H9 (cell line): Measurements from ENCODE around the gene EFCAB14. TPM values are rescaled to one million over a fixed set of nuclear protein-coding genes. Genes with fewer than 3 reads are reported as not detected.

ENCODE experiments used
- DNase-seq: peaks from one replicate; pipeline ENCODE4 v3.0.0-alpha.2; 2017
- H2AFZ ChIP-seq: one replicate; pipeline ENCODE4 v1.6.1; 2013; ENCODE audit warnings: mild to moderate bottlenecking, low read length, control low read depth, moderate library complexity
- H2AK5ac ChIP-seq: 2 replicates; pipeline ENCODE4 v1.6.1; 2013; ENCODE audit warnings: low read length, control low read depth, mixed read lengths; ENCODE audit not compliant: insufficient read length
- H2BK120ac ChIP-seq: one replicate; pipeline ENCODE4 v1.6.1; 2013; ENCODE audit warnings: low read depth, mild to moderate bottlenecking, low read length, control low read depth, inconsistent platforms; ENCODE audit not compliant: poor library complexity, severe bottlenecking
- H2BK12ac ChIP-seq: 2 replicates; pipeline ENCODE4 v1.6.1; 2013; ENCODE audit warnings: low read length, control low read depth, mixed read lengths, low read depth; ENCODE audit not compliant: insufficient read length
- H2BK15ac ChIP-seq: 2 replicates; pipeline ENCODE4 v1.6.1; 2013; ENCODE audit warnings: low read depth, low read length, control low read depth
- H2BK20ac ChIP-seq: one replicate; pipeline ENCODE4 v1.6.1; 2013; ENCODE audit warnings: low read depth, mild to moderate bottlenecking, low read length, control low read depth, inconsistent platforms; ENCODE audit not compliant: poor library complexity, severe bottlenecking
- H2BK5ac ChIP-seq: 2 replicates; pipeline ENCODE4 v1.6.1; 2013; ENCODE audit warnings: low read length, control low read depth, mixed read lengths; ENCODE audit not compliant: insufficient read length
- H3K14ac ChIP-seq: 2 replicates; pipeline ENCODE4 v1.6.1; 2013; ENCODE audit warnings: low read length, control low read depth; ENCODE audit not compliant: insufficient read depth
- H3K18ac ChIP-seq: 2 replicates; pipeline ENCODE4 v1.6.1; 2013; ENCODE audit warnings: low read depth, mild to moderate bottlenecking, mixed read lengths, low read length, control low read depth; ENCODE audit not compliant: insufficient read length
- H3K23ac ChIP-seq: 2 replicates; pipeline ENCODE4 v1.6.1; 2013; ENCODE audit warnings: low read length, control low read depth, mixed read lengths, low read depth; ENCODE audit not compliant: insufficient read length
- H3K23me2 ChIP-seq: 2 replicates; pipeline ENCODE4 v1.6.1; 2013; ENCODE audit warnings: low read depth, mild to moderate bottlenecking, mixed read lengths, low read length, control low read depth; ENCODE audit not compliant: insufficient read length, poor library complexity, severe bottlenecking
- H3K27ac ChIP-seq: 2 replicates; pipeline ENCODE4 v1.5.1; 2013; ENCODE audit warnings: low read length, control low read depth, mixed read lengths, low read depth; ENCODE audit not compliant: insufficient read length
- H3K27me3 ChIP-seq: 2 replicates; pipeline ENCODE4 v1.6.1; 2013; ENCODE audit warnings: low read length, control low read depth, inconsistent platforms; ENCODE audit not compliant: insufficient read depth
- H3K4ac ChIP-seq: 2 replicates; pipeline ENCODE4 v1.6.1; 2013; ENCODE audit warnings: low read depth, mild to moderate bottlenecking, control low read depth, inconsistent platforms, low read length, moderate library complexity
- H3K4me1 ChIP-seq: 2 replicates; pipeline ENCODE4 v1.6.1; 2013; ENCODE audit warnings: low read length, control low read depth, inconsistent platforms; ENCODE audit not compliant: insufficient read depth
- H3K4me2 ChIP-seq: 2 replicates; pipeline ENCODE4 v1.6.1; 2013; ENCODE audit warnings: low read length, control low read depth, mixed read lengths; ENCODE audit not compliant: insufficient read length, insufficient read depth
- H3K56ac ChIP-seq: 2 replicates; pipeline ENCODE4 v1.6.1; 2013; ENCODE audit warnings: low read depth, mild to moderate bottlenecking, mixed read lengths, low read length, control low read depth; ENCODE audit not compliant: insufficient read length
- H3K79me1 ChIP-seq: 2 replicates; pipeline ENCODE4 v1.6.1; 2013; ENCODE audit warnings: low read depth, mild to moderate bottlenecking, moderate library complexity, low read length, control low read depth, inconsistent platforms; ENCODE audit not compliant: insufficient read depth, poor library complexity, severe bottlenecking
- H3K79me2 ChIP-seq: 2 replicates; pipeline ENCODE4 v1.6.1; 2013; ENCODE audit warnings: low read length, control low read depth, inconsistent platforms; ENCODE audit not compliant: insufficient read depth
- H3K9ac ChIP-seq: 2 replicates; pipeline ENCODE4 v1.6.1; 2013; ENCODE audit warnings: low read length, control low read depth, mixed read lengths; ENCODE audit not compliant: insufficient read length; ENCODE audit errors: extremely low read depth
- H3K9me3 ChIP-seq: one replicate; pipeline ENCODE4 v1.6.1; 2013; ENCODE audit warnings: low read depth, low read length, inconsistent platforms; ENCODE audit not compliant: control insufficient read depth
- H3T11ph ChIP-seq: one replicate; pipeline ENCODE4 v1.6.1; 2013; ENCODE audit warnings: mild to moderate bottlenecking, low read length, control low read depth, inconsistent platforms
- H4K20me1 ChIP-seq: one replicate; pipeline ENCODE4 v1.6.1; 2013; ENCODE audit not compliant: control insufficient read depth, insufficient read length, insufficient read depth
- H4K5ac ChIP-seq: 2 replicates; pipeline ENCODE4 v1.6.1; 2013; ENCODE audit warnings: low read depth, mild to moderate bottlenecking, mixed read lengths, low read length, control low read depth; ENCODE audit not compliant: insufficient read length
- H4K8ac ChIP-seq: replicated peaks from 2 replicates; pipeline ENCODE4 v1.6.1; 2013; ENCODE audit warnings: low read length, control low read depth, mixed read lengths, low read depth; ENCODE audit not compliant: insufficient read length
- H4K91ac ChIP-seq: 2 replicates; pipeline ENCODE4 v1.6.1; 2013; ENCODE audit warnings: low read depth, mild to moderate bottlenecking, moderate library complexity, mixed read lengths, low read length, control low read depth; ENCODE audit not compliant: insufficient read length
- H3K27ac Mint-ChIP-seq, 3 experiments: 2 replicates in 2 of 3; 3 replicates in 1 of 3; pipeline ENCODE4 v1.8.0; 2020 to 2021; ENCODE audit warnings: mixed read lengths in 3 of 3, mild to moderate bottlenecking in 1 of 3, moderate library complexity in 1 of 3
- H3K27me3 Mint-ChIP-seq: 2 replicates; pipeline ENCODE4 v1.8.0; 2021; ENCODE audit warnings: low read depth, mild to moderate bottlenecking, moderate library complexity, mixed read lengths
- H3K36me3 Mint-ChIP-seq, 3 experiments: 2 replicates in 2 of 3; 3 replicates in 1 of 3; pipeline ENCODE4 v1.8.0; 2020 to 2021; ENCODE audit warnings: low read depth in 3 of 3, mixed read lengths in 3 of 3; ENCODE audit not compliant: insufficient read depth in 1 of 3
- H3K4me1 Mint-ChIP-seq, 2 experiments: 2 replicates each; pipeline ENCODE4 v1.8.0; 2020; ENCODE audit warnings: mixed read lengths in 2 of 2
- H3K4me3 Mint-ChIP-seq, 2 experiments: 2 replicates in 1 of 2; 3 replicates in 1 of 2; pipeline ENCODE4 v1.8.0; 2020 to 2021; ENCODE audit warnings: mild to moderate bottlenecking in 2 of 2, mixed read lengths in 2 of 2, moderate library complexity in 1 of 2
- H3K9me3 Mint-ChIP-seq, 2 experiments: 2 replicates in 1 of 2; 3 replicates in 1 of 2; pipeline ENCODE4 v1.8.0; 2020; ENCODE audit warnings: mild to moderate bottlenecking in 2 of 2, mixed read lengths in 2 of 2, moderate library complexity in 1 of 2
- CTCF ChIP-seq: fragments of 200-600 bp; sonication (generic); conservative IDR thresholded peaks from 3 replicates; pipeline ENCODE4 v1.8.0; 2021; ENCODE audit warnings: antibody characterized with exemption, mild to moderate bottlenecking
- WGBS: extraction: QIAGEN DNeasy Blood & Tissue Kit; methylation state at CpG from one replicate; pipeline ENCODE4 v1.1.7; 2013; ENCODE audit warnings: missing lambda C conversion rate, low lambda C conversion rate, mixed read lengths; ENCODE audit not compliant: insufficient read length; ENCODE audit errors: extremely low coverage; 5-methylcytosine and 5-hydroxymethylcytosine counted together
- total RNA-seq: library from RNA; stranded (reverse); gene quantifications from 2 replicates; pipeline ENCODE4 v1.2.1, GENCODE V29; 2021

The EFCAB14 gene
- total RNA-seq, 1 experiment from 2014 or later, result 42.2 TPM

- Histone ChIP-seq H3K27ac (no peak overlapping the region), H2AK5ac (no peak overlapping the region), H3K14ac (no peak overlapping the region), H3K4me2 (no peak overlapping the region), H4K20me1 (no peaks in the 10 kb centered on the region), H2BK15ac (no peak overlapping the region), H3K27me3 (no peaks in the 10 kb centered on the region), H3K56ac (no peak overlapping the region), H3K23ac (no peak overlapping the region), H4K8ac (no peak overlapping the region), H3K4me1 (no peaks in the 10 kb centered on the region), H2BK5ac (no peak overlapping the region), H2BK120ac (no peak overlapping the region), H3K23me2 (no peaks in the 10 kb centered on the region), H3K79me1 (no peaks in the 10 kb centered on the region), H3K9ac (no peak overlapping the region), H4K5ac (no peak overlapping the region), H3T11ph (no peak overlapping the region), H2BK12ac (no peak overlapping the region), H3K9me3 (no peaks in the 10 kb centered on the region), H3K18ac (no peak overlapping the region), H2AFZ (no peak overlapping the region), H4K91ac (no peak overlapping the region), H3K4ac (no peak overlapping the region), H2BK20ac (no peak overlapping the region), H3K79me2 (no peaks in the 10 kb centered on the region)
- Mint-ChIP-seq H3K4me3 (no peak overlapping the region), H3K4me1 (no peaks in the 10 kb centered on the region), H3K27ac (no peak overlapping the region), H3K9me3 (no peaks in the 10 kb centered on the region), H3K36me3 (peaks cover 2 to 17% (median 14%) of the 10 kb centered on the region in 3 experiments; a peak in 6 of 7 replicates), H3K27me3 (no peaks in the 10 kb centered on the region)
- DNase-seq, result no peak
- no peak for TF ChIP-seq CTCF
- no CpG with 5 or more reads among the region's 1 CpG for WGBS
These were observed 79.4 kb downstream of the EFCAB14 start for GRCh38 chr1:46639547-46639946.
